ENCODE measurements around the gene NYNRIN.

- no peak for TF ChIP-seq EZH2 (IDR thresholded peaks at IDR 0.05; ENCODE audit: borderline replicate concordance, insufficient read depth, low read length, poor library complexity, severe bottlenecking)
- TF ChIP-seq MXI1 (conservative IDR thresholded peaks at IDR 0.05; ENCODE audit: poor library complexity, severe bottlenecking): no peak
Measured at GRCh38 chr14:24349742-24350141, 49.1 kb upstream of the NYNRIN start.

Data from neural cell (in vitro differentiated cells).